ENCODE data around the gene SRPK3.
"Not testable (repeated sequence)": the region's sequence is repeated elsewhere in the genome, so short reads cannot be mapped to it uniquely, and the experiment has no call there.

The SRPK3 gene, protein sequence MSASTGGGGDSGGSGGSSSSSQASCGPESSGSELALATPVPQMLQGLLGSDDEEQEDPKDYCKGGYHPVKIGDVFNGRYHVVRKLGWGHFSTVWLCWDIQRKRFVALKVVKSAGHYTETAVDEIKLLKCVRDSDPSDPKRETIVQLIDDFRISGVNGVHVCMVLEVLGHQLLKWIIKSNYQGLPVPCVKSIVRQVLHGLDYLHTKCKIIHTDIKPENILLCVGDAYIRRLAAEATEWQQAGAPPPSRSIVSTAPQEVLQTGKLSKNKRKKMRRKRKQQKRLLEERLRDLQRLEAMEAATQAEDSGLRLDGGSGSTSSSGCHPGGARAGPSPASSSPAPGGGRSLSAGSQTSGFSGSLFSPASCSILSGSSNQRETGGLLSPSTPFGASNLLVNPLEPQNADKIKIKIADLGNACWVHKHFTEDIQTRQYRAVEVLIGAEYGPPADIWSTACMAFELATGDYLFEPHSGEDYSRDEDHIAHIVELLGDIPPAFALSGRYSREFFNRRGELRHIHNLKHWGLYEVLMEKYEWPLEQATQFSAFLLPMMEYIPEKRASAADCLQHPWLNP

DNA sequence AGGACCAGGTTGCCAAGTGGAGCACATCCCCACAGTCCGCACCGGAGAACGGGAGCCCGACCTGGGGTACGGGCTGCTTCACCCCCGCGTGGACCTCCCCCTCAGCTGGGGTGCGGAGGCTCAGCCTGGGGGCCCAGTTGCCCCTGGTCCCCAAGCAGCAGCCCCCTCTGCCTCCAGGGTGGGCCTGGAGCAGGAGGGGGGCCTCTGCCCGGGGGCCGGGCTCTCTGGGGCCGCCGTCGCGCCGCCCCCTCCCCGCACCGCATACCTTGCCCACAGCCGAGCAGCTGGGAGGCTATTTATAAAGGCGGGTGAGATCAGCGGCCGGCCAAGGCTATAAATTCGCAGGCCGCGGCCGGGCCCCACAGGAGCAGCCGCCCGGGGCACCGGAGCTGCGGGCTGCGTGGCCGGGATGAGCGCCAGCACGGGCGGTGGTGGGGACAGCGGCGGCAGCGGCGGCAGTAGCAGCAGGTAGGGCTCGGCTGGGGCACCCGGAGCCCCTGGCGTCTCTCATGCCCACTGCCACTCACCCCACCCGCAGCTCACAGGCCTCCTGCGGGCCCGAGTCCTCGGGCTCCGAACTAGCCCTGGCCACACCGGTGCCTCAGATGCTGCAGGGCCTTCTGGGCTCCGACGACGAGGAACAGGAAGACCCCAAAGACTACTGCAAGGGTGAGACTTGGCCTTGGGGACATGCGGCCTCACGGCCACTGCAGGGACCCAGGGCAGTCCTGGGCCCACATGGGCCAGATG is at the start of gene SRPK3:
TSS of gene SRPK3 (plus strand) at position 364 of the 750 bp plus-strand sequence. CDS start at position 410, 46 bp downstream.
- no peak for DNase-seq (ENCODE audit: low read depth in 1 of 2, low spot score in 1 of 2)

DNA sequence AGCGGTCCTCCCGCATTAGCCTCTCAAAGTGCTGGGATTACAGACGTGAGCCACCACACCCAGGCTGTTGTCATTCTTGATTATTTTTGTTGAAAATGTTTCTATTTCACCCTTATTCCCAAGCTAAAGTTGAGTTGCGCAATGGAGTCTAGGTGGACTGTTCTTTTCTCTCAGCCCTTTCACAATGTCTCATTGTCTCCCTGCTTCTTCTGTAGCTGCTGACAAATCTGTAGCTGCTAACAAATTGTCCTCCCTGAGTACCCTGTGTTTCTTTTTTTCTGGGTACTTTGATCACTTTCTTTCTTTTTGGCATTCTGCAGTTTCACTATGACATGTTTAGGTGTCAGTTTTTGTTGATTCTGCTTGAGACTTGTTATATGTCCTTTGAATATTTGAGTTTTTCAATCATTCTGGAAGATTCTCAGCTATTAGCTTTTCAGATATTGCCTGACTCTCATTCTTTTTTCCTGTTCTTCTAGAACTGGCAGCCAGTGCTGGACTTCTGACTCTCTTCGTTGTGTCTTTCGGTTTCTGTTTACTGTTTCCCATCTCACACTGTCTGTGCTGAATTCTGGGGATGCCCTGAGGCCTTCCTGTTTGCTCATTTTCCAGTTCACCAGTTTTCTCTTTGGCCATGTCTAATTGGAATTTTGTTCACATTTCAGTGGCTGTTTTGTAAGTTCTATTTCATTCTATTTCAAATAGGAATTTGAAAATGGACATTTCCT is 49.6 kb upstream of the SRPK3 start:
- no peak for DNase-seq (ENCODE audit: low read depth in 1 of 2, low spot score in 1 of 2)

DNA sequence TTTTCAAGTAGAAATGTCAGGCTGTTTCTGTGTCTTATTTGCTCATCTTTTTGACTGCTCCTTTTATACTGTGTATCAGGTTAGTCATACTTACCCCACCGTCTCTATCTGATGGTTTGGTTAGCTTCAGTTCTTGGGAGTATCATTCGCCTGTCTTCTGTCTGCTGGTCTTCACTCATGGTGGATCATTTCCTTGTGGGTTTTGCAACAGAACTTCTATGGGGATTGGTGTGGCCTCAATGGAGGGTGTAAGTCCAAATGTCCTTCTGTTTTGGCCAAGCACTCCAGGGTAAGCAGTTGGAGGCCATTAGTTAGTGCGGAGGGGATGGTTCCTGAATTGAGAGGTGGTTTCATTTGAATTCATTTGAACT is 49.0 kb upstream of the SRPK3 start:
- no peak for DNase-seq (ENCODE audit: low read depth in 1 of 2, low spot score in 1 of 2)

DNA sequence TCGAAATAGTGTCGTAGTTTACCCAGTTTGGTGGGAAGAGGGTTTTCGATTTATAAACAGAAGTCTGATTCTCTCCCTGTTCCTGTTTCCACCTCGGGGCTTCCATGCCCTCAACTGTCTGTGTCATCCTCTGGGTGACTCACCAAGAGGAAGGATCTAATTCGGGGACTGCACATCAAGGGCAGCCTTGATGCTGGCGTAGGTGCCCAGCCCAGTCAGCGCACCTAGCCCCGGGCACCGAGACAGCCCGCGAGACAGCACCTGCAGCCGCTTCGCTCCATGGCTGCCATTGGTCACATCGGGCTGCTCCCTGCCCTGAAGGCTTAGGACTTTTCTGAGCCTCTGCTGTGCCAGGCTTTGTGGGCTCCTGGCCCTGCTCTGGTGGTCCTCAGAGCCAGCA is 48.4 kb upstream of the SRPK3 start:
- no peak for DNase-seq (ENCODE audit: low read depth in 1 of 2, low spot score in 1 of 2)

DNA sequence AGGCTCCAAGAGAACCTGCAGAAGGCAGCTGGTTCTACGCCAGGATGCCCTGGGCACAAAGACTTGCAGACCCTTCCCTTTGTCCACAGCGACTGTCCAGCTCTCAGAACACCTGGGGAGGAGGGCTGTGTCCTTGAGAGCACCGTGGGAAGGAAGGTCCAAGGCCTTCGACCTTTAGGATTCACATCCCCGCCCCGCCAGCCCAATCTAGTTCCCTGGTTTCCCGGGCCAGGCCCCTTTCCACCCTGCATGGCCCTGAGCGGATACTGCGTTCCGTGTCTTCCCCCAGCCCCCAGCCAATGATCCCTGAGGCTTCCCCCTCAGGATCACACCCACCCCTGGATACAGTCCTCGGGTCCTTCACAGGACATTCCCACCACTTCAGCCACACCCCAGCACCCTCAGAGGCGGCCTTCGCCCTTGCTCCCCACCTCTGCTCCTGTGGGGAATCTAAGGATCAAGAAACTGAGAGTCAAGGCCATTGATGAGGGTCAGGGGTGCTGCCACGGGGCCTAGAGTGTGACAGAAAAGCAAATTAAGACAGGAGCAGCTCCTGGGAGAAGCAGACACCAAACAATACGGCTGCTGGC is 47.1 kb upstream of the SRPK3 start:
- DNase-seq (ENCODE audit: low read depth in 1 of 2, low spot score in 1 of 2), result no peak

DNA sequence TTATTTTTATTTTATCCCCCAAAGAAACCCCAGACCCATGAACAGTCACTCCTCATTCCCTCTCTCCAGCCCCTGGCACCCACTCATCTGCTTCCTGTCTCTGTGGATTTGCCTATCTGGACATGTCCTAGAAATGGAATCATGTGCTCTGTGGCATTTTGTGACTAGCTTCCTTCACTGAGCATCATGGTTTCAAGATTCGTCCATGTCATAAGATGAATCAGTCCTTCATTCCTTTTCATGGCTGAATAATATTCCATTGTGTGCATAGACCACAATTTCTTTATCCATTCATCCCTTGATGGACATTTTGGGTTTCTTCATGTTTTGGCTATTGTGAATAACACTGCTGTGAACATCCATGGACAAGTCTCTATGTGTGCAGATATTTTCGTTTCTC is 46.0 kb upstream of the SRPK3 start:
- no peak for DNase-seq (ENCODE audit: low read depth in 1 of 2, low spot score in 1 of 2)

DNA sequence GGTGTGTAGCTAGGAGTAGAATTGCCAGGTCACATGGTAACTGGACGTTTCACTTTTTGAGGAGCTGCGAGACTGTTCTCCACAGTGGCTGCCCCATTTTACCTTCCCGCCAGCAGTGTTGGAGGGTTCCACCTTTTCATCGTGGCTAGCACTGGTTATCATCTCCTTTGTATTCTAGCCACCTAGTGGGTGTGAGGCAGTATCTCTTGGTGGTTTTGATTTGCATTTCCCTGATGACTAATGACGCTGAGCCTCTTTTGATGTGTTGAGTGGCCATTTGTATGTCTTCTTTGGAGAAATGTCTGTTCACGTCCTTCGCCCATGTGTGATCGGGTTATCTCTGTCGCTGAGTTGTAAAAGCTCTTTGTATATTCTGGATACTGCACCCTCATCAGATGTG is 45.6 kb upstream of the SRPK3 start:
- DNase-seq (ENCODE audit: low read depth in 1 of 2, low spot score in 1 of 2), result no peak

DNA sequence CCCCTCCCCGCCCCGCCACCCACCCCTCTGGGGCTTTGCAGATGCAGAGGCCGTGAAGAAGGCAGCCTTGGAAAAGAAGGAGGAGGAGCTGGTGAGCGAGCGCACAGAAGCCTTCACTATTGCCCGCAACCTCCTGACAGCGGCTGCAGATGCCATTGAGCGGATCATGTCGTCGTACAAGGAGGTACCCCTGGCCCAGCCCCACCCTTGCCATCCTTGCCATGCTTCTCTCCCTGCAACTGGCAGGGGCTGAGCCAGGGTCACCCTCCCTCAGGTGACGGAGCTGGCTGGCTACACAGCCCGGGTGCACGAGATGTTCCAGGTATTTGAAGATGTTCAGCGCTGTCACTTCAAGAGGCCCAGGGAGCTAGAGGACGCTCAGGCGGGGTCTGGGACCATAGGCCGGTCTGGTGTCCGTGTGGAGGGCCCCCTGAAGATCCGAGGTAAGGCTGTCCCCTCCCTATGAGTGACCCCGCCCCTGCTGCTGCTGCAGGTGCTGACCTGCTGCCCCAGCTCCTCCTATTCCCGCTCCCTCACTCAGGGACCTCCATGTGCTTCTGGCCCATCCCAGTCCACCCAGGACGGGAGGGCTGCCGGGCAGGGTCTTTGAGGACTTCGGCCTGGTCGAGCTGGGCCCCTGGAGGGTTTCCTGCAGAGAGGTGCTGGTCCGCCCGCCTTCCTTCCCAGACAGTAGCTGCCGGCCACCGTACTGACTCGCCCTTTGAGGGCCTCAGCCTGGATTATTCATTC is 44.6 kb upstream of the SRPK3 start:
- DNase-seq (ENCODE audit: low read depth in 1 of 2, low spot score in 1 of 2), result no peak

DNA sequence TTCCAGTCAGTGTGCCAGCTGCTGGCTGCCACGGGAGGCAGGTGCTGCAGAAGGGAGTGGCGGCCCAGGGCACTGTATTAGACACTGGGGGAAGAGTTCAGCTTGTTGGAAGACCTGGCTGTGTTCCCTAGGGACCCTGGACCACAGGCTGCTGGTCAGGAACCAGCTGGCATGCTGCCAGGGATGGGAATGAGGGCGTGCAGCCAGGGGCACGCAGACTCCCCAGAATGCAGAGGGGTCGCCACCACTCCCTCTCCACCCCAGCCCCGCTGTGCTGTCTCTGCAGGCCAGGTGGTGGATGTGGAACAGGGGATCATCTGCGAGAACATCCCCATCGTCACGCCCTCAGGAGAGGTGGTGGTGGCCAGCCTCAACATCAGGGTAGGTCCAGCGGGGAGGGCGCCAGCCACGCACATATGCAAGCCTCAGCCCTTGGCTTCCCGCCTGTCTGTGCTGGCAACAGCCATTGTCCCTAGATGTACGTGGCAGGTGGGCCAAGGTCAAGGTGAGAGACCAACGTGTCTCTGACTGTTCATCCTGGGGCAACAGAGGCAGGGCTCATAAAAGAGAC is 43.9 kb upstream of the SRPK3 start:
- no peak for DNase-seq (ENCODE audit: low read depth in 1 of 2, low spot score in 1 of 2)

DNA sequence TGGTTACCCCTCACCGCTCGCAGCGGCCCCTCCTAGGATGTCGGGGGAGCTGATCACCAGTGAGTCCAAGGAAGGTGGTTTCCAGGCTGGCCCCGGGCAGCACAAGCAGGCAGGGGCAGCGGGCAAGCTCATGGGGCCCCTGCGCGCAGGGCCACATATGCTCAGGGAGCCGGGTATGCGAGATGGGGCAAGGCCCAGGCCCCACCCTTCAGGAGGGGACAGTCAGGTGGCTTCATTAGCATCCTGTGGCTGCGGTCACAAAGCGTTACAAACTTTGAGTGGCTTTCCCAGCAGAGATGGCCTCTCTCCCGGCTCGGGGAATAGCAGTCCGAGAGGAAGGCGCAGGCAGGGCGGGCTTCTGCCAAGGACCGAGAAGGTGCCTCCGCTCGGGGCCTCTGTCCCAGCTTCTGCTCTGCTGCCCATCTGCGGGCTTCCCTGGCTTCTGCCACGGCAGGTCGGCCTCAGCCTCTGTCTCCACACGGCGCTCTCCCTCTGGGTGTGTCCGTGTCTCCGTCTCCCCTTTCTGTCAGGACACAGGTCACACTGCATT is 42.7 kb upstream of the SRPK3 start:
- DNase-seq (ENCODE audit: low read depth in 1 of 2, low spot score in 1 of 2), result no peak

DNA sequence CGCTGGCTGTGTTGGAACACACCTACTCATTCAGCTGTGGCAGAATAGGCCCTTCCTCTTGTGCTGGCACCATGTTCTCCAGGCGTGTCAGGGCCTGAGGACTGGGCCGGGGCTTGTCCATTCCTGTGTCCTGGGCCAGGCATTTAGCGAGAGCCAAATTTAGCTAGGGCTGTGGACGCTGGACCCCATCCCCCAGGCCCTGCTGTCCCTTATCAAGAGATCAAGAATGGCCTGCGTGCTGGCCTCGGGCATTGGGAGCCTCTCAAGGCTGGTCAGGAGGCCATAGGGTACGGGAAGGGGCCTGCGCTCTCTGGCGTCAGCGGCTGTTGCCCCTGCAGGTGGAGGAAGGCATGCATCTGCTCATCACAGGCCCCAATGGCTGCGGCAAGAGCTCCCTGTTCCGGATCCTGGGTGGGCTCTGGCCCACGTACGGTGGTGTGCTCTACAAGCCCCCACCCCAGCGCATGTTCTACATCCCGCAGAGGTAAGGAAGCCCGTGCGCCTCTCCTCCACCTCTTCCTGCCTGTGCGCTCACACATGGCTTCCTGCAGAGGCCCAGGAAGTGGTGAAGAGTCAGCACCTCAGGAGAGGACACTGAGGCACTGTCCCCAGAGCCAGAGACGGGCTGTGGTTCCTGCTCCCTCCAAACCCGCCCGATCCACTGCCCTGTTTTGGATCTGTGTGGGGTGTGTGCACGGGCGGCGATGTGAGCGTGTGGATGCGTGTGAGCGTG is 40.9 kb upstream of the SRPK3 start:
- no peak for DNase-seq (ENCODE audit: low read depth in 1 of 2, low spot score in 1 of 2)

DNA sequence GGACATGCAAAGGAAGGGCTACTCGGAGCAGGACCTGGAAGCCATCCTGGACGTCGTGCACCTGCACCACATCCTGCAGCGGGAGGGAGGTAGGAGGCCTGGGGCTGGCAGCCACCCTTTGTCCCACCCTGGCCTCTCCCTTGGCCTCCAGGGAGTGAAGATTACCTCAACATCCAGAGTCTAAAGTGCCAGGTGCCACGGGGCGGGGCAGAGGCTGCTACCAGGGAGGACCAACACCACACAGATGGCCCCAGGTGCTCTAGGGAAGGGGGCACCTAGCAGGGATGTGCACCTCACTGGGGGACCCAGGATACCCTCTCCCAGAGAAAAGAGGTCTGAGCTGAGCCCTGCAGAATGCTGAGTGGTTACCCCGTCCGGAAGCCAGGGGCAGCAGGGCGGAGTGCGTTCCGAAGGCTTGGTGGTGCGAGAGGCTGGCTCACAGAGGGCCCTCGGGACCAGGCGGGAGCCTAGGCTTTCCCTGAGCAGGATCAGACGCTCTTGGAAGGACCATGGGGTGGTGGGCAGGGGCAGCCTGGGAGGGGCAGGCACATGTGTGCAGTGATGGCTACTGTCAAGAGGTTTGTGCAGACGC is 40.1 kb upstream of the SRPK3 start:
- DNase-seq (ENCODE audit: low read depth in 1 of 2, low spot score in 1 of 2), result no peak

DNA sequence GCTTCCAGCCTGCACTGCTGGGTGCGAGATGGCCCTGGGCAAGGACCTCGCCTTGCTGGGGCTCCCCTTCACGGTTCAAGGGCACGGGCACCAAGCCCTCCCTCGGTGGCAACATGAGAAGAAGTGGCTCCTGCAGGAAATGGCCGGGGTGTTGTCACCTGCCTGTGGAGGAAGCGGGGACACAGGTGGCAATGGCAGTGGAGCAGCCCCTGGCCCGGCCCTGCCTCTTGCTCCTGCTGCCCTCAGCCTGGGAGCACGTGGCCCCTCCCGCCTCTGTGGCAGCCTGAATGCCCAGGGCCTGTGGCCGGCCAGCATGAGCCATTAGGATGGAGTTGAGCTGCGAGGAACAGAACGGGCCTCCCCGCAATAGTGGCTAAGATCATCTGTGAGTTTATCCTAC is 39.4 kb upstream of the SRPK3 start:
- no peak for DNase-seq (ENCODE audit: low read depth in 1 of 2, low spot score in 1 of 2)

DNA sequence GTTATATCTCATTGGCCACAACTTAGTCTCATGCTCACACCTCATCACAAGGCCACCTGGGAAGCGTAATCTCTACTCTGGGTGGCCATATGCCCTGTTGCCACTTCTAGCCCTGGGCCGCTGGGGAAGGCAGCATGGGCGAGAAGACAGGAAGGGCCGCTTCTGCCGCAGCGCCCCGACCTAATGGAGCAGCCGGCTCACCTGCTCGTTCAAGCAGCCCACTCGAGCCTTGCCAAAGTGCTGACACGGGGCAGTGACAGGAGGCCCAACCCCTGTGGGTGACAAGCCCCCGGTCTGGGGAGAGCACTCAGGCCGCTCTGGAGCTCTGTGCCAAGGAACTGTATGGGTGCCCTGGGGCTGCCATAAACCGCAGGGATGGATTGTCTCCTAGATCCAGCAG is 38.7 kb upstream of the SRPK3 start:
- DNase-seq (ENCODE audit: low read depth in 1 of 2, low spot score in 1 of 2), result not testable (repeated sequence)

DNA sequence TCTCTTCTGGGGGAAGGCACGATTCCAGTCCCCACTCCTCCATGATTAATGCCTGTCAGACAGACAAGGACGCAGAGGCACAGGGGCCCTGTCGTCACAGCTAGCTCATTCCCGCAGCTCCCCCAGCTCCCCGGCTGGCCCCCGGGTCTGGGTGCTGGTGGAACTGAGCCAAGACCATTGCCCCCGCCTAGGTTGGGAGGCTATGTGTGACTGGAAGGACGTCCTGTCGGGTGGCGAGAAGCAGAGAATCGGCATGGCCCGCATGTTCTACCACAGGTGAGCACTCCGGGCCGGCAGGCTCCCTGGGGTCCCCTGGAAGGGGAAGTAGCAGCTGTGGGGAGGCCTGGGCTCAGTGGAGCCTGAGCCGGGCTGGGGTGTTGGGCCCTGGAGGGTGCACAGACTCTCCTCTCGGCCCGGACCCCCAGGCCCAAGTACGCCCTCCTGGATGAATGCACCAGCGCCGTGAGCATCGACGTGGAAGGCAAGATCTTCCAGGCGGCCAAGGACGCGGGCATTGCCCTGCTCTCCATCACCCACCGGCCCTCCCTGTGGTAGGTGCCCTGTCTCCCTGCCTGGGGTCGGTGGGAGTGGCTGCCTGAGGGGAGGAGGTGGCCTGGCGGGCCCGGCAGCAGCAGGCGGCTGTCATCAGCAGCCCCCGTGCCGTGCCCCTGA is 37.9 kb upstream of the SRPK3 start:
- not testable (repeated sequence) for DNase-seq (ENCODE audit: low read depth in 1 of 2, low spot score in 1 of 2)

DNA sequence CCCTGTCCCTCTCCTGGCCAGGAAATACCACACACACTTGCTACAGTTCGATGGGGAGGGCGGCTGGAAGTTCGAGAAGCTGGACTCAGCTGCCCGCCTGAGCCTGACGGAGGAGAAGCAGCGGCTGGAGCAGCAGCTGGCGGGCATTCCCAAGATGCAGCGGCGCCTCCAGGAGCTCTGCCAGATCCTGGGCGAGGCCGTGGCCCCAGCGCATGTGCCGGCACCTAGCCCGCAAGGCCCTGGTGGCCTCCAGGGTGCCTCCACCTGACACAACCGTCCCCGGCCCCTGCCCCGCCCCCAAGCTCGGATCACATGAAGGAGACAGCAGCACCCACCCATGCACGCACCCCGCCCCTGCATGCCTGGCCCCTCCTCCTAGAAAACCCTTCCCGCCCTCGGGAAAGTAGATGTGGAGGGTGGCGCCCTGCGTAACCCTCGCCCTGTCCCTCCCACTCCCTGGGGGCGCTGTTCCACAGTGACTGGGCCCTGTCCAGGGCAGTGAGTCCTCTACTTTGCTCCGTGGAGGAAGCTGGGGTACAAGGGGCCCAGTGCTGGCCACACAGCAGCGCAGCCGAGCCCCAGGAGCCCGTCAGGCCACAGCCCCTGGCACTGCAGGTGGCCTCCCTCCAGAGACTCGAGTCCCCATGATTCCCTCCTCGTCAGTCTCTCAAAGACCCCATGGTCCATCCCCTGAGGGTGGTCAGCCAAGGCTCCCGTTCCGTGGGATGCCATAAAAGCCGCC is 37.2 kb upstream of the SRPK3 start:
- DNase-seq (ENCODE audit: low read depth in 1 of 2, low spot score in 1 of 2), result not testable (repeated sequence)

DNA sequence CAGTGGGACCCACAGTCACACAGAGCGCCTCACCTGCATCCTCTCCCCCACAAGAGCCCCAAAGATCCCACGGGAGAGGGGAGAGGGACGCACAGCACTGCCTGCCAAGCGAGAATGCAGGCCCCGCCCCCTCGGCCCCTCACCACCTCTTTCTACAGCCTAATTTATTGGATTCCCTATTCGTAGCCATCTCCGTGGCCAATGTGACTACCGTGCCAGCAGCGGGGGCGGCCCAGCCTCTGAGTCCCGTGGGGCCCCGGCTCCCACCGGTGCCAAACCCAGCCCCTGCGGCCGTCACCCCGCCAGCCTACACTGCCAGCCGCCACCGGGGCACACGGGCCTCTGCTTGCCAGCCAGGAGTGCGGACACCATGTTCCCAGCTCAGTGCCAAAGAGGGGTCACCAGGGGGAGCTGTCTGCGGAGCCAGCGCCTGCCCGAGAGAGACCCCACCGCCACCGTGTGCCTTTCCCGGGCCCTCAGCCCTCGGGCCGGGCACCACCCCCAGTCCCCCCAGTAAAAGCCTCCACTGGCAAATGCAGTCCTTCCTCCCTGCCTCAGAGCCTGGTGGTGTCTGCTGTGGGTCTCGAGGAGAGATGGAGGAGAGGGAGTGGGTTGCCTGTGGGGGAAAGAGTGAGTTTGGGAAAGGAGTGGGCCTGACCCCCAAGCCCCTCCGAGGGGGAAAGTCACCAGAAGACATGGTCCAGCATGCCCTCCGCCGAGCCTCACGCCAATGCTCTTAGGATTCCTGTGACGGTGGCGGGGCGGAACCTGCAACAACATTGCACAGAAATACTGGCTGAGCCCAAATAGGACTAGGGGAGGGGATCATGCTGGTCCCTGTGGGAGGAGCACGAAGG is 36.4 kb upstream of the SRPK3 start:
- no peak for DNase-seq (ENCODE audit: low read depth in 1 of 2, low spot score in 1 of 2)

Measured in stimulated activated CD4-positive, alpha-beta T cell treated with anti-CD3 and anti-CD28 coated beads, Interleukin-15, amount 100 ng/mL, for 1 hour (primary cell).